Esophagus squamous epithelium (tissue), 4 donors: ENCODE data around the gene MGAT1.

Source experiments
- CTCF ChIP-seq, 6 experiments: fragments of 450-650 bp in 4 of 6; fragments of 200-600 bp in 2 of 6; sonication (generic) in 2 of 6; IDR thresholded peaks; one replicate each; pipeline ENCODE4 v1.5.1; 2016 to 2019; ENCODE audit warnings: antibody characterized with exemption in 6 of 6, mild to moderate bottlenecking in 4 of 6, moderate library complexity in 4 of 6
- POLR2A ChIP-seq, 4 donors: fragments of 450-650 bp; IDR thresholded peaks; one replicate each; pipeline ENCODE4 v1.6.1; 2017; ENCODE audit warnings: antibody characterized with exemption in 4 of 4, mild to moderate bottlenecking in 4 of 4, moderate library complexity in 3 of 4

- TF ChIP-seq CTCF (IDR thresholded peaks at IDR 0.05) (no peak), POLR2A (IDR thresholded peaks at IDR 0.05) (no peak)
Observed at GRCh38 chr5:180736536-180736935, 66.1 kb downstream of the MGAT1 start.
